HT-29 (cell line): ENCODE measurements around the gene PCDHB10. TPM values are rescaled to one million over a fixed set of nuclear protein-coding genes. Genes with fewer than 3 reads are reported as not detected.
"Not testable (repeated sequence)": the region's sequence is repeated elsewhere in the genome, so short reads cannot be mapped to it uniquely, and the experiment has no call there.

ENCODE experiments used
- DNase-seq: peaks from one replicate; pipeline ENCODE4 v3.0.0-alpha.2; 2015; ENCODE audit warnings: low spot score
- total RNA-seq: library from RNA; depleted of rRNA; stranded (reverse); fragments of >200 nt; shearing (Covaris generic); gene quantifications from 2 replicates; pipeline ENCODE4 v1.2.3, GENCODE V29; 2014

PCDHB10 gene
- total RNA-seq, 1 experiment from 2014 or later, result not detected

DNA sequence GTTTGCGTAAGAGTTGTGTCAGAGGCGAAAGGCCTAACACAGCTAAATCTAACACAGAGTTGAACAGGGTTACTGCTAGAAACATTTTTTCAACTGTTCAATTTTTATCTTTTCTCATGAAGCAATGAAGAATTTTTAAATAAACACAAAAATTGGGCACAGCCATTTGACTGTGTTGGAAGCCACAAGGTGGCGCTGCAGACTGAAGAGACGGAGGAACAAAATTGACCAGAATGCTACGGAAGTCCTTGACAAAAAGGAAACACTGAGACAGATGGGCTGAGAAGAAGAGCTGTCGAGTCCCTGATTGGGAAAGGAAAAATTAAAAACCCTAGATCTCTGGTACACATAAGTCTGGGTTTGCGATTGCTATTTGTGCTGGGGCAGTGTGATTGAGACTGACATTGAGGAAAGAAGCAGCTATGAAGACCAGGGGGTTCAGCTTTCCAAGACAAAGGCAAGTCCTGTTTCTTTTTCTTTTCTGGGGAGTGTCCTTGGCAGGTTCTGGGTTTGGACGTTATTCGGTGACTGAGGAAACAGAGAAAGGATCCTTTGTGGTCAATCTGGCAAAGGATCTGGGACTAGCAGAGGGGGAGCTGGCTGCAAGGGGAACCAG, 5.1 kb upstream of the PCDHB10 start, which contains the start of gene PCDHB9:
Gene PCDHB9, plus strand, starts transcription at position 265 of the 616 bp plus-strand sequence. Its CDS starts 158 bp downstream, at position 423.
- DNase-seq, result no peak

DNA sequence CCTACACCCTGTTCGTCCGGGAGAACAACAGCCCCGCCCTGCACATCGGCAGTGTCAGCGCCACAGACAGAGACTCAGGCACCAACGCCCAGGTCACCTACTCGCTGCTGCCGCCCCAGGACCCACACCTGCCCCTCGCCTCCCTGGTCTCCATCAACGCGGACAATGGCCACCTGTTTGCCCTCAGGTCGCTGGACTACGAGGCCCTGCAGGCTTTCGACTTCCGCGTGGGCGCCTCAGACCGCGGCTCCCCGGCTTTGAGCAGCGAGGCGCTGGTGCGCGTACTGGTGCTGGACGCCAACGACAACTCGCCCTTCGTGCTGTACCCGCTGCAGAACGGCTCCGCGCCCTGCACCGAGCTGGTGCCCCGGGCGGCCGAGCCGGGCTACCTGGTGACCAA, 3.5 kb upstream of the PCDHB10 start:
- DNase-seq, result not testable (repeated sequence)

DNA sequence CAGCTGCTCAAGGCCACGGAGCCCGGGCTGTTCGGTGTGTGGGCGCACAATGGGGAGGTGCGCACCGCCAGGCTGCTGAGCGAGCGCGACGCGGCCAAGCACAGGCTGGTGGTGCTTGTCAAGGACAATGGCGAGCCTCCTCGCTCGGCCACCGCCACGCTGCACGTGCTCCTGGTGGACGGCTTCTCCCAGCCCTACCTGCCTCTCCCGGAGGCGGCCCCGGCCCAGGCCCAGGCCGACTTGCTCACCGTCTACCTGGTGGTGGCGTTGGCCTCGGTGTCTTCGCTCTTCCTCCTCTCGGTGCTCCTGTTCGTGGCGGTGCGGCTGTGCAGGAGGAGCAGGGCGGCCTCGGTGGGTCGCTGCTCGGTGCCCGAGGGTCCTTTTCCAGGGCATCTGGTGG, 3.0 kb upstream of the PCDHB10 start:
- not testable (repeated sequence) for DNase-seq

DNA sequence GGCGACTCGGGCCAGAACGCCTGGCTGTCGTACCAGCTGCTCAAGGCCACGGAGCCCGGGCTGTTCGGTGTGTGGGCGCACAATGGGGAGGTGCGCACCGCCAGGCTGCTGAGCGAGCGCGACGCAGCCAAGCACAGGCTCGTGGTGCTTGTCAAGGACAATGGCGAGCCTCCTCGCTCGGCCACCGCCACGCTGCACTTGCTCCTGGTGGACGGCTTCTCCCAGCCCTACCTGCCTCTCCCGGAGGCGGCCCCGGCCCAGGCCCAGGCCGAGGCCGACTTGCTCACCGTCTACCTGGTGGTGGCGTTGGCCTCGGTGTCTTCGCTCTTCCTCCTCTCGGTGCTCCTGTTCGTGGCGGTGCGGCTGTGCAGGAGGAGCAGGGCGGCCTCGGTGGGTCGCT, 2.2 kb downstream of the PCDHB10 start:
- DNase-seq, result not testable (repeated sequence)

DNA sequence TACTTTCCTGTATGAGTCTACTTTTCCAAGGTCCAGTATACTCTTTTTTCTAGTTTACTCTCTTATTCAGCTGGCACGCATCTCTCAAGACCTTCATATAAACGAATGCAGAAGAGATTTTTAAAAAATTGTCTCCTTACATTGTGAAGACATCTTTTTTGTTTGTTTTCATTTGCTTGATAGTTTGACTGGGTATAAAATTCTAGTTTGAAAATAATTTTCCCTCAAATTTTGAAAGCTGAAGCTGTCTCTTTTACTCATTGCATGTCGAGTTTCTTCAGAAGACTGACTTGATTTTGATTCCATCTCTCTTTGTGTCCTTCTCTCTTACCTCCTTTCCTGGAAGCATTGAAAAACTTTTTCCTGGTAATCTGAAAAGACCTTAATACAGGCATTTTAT, 4.2 kb downstream of the PCDHB10 start:
- no peak for DNase-seq

DNA sequence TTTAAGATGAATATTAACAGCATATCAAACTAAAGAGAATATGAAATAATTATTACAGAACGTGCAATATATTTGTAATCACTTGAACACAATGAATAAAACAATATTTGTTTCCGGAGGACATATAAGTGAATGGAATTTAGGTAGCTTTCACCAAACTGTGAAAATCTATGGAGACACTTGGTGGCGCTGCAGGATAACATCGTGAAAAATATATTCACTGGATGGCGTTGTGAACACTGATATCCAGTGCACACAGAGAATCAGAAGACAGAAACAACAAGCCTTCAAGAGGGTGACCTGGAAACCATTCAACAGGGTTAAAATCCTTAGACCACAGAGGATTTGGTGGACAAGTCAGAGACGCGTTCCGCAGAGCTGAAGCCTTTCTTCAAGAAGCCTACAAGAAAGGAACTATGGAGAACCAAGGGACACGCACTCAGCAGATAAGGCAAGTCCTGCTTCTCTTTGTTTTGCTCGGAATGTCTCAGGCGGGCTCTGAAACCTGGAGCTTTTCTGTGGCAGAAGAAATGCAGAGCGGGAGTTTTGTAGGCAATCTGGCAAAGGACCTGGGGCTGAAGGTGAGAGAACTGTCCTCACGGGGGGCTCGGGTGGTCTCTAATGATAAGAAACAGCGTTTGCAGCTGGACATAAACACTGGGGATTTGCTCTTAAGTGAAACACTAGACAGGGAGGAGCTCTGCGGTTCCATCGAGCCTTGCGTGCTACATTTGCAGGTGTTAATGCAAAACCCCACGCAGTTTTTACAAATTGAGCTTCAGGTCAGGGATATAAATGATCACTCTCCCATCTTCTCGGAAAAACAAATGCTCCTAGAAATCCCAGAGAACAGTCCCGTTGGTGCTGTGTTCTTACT, 7.4 kb downstream of the PCDHB10 start, which contains the start of gene PCDHB11:
Gene PCDHB11, plus strand, starts transcription at position 269 of the 877 bp plus-strand sequence. Its CDS starts 148 bp downstream, at position 417.
- DNase-seq, result no peak

DNA sequence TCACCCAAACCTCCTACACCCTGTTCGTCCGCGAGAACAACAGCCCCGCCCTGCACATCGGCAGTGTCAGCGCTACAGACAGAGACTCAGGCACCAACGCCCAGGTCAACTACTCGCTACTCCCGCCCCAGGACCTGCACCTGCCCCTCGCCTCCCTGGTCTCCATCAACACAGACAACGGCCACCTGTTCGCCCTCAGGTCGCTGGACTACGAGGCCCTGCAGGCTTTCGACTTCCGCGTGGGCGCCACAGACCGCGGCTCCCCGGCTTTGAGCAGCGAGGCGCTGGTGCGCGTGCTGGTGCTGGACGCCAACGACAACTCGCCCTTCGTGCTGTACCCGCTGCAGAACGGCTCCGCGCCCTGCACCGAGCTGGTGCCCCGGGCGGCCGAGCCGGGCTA, 9.0 kb downstream of the PCDHB10 start:
- DNase-seq, result not testable (repeated sequence)

DNA sequence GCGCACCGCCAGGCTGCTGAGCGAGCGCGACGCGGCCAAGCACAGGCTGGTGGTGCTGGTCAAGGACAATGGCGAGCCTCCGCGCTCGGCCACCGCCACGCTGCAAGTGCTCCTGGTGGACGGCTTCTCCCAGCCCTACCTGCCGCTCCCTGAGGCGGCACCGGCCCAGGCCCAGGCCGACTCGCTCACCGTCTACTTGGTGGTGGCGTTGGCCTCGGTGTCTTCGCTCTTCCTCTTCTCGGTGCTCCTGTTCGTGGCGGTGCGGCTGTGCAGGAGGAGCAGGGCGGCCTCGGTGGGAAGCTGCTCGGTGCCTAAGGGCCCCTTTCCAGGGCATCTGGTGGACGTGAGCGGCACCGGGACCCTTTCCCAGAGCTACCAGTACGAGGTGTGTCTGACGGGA, 9.5 kb downstream of the PCDHB10 start:
- DNase-seq, result not testable (repeated sequence)

DNA sequence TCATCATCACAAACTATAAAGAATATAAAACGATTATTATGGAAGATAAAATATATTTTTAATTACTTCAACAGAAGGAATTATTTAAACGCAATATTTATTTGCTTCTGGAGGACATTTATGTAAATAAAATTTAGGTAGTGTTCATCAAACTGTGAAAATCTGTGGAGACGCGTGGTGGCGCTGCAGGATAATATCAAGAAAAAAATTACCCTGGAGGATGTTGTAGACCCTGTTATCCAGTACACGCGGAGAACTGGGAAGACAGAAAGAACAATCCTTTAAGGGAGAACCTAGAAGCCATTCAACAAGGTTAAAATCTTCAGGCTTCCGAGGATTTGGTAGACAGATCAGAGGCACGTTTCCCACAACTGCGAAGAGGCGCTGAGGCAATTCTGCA, 16.3 kb downstream of the PCDHB10 start, which contains the start of gene PCDHB12:
Gene PCDHB12, plus strand, starts transcription at position 242 of the 400 bp plus-strand sequence. CDS start 189 bp downstream, outside the sequence.
- no peak for DNase-seq

DNA sequence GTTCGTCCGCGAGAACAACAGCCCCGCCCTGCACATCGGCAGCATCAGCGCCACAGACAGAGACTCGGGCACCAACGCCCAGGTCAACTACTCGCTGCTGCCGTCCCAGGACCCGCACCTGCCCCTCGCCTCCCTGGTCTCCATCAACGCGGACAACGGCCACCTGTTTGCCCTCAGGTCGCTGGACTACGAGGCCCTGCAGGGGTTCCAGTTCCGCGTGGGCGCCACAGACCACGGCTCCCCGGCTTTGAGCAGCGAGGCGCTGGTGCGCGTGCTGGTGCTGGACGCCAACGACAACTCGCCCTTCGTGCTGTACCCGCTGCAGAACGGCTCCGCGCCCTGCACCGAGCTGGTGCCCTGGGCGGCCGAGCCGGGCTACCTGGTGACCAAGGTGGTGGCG, 18.1 kb downstream of the PCDHB10 start:
- DNase-seq, result not testable (repeated sequence)

DNA sequence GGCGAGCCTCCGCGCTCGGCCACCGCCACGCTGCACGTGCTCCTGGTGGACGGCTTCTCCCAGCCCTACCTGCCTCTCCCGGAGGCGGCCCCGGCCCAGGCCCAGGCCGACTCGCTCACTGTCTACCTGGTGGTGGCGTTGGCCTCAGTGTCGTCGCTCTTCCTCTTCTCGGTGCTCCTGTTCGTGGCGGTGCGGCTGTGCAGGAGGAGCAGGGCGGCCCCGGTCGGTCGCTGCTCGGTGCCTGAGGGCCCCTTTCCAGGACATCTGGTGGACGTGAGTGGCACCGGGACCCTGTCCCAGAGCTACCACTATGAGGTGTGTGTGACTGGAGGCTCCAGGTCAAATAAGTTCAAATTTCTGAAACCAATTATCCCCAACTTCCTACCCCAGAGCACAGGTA, 18.7 kb downstream of the PCDHB10 start:
- not testable (repeated sequence) for DNase-seq

DNA sequence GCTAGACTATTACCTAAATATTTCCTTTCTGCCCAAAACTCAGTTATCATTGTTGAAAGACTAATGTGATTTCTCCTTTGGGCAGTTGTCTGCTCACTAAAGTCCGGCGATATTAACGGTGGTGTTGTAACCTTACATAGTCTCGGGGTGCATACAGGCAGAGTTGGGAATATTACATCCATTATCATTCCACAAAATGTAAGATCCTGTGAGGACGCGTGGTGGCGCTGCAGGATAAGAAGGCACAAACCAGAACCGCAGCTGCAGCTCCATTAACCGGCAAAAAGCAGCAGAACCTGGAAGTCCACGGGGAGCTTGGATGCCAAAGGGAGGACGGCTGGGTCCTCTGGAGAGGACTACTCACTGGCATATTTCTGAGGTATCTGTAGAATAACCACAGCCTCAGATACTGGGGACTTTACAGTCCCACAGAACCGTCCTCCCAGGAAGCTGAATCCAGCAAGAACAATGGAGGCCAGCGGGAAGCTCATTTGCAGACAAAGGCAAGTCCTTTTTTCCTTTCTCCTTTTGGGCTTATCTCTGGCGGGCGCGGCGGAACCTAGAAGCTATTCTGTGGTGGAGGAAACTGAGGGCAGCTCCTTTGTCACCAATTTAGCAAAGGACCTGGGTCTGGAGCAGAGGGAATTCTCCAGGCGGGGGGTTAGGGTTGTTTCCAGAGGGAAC, 21.6 kb downstream of the PCDHB10 start, which contains the start of gene PCDHB13:
Gene PCDHB13, plus strand, starts transcription at position 264 of the 684 bp plus-strand sequence. Its CDS starts 205 bp downstream, at position 469.
- not testable (repeated sequence) for DNase-seq

DNA sequence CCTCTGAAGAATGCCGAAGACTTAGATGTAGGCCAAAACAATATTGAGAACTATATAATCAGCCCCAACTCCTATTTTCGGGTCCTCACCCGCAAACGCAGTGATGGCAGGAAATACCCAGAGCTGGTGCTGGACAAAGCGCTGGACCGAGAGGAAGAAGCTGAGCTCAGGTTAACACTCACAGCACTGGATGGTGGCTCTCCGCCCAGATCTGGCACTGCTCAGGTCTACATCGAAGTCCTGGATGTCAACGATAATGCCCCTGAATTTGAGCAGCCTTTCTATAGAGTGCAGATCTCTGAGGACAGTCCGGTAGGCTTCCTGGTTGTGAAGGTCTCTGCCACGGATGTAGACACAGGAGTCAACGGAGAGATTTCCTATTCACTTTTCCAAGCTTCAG, 22.4 kb downstream of the PCDHB10 start:
- DNase-seq, result not testable (repeated sequence)

DNA sequence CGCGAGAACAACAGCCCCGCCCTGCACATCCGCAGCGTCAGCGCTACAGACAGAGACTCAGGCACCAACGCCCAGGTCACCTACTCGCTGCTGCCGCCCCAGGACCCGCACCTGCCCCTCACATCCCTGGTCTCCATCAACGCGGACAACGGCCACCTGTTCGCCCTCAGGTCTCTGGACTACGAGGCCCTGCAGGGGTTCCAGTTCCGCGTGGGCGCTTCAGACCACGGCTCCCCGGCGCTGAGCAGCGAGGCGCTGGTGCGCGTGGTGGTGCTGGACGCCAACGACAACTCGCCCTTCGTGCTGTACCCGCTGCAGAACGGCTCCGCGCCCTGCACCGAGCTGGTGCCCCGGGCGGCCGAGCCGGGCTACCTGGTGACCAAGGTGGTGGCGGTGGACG, 23.4 kb downstream of the PCDHB10 start:
- not testable (repeated sequence) for DNase-seq

DNA sequence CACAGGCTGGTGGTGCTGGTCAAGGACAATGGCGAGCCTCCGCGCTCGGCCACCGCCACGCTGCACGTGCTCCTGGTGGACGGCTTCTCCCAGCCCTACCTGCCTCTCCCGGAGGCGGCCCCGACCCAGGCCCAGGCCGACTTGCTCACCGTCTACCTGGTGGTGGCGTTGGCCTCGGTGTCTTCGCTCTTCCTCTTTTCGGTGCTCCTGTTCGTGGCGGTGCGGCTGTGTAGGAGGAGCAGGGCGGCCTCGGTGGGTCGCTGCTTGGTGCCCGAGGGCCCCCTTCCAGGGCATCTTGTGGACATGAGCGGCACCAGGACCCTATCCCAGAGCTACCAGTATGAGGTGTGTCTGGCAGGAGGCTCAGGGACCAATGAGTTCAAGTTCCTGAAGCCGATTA, 23.9 kb downstream of the PCDHB10 start:
- not testable (repeated sequence) for DNase-seq

DNA sequence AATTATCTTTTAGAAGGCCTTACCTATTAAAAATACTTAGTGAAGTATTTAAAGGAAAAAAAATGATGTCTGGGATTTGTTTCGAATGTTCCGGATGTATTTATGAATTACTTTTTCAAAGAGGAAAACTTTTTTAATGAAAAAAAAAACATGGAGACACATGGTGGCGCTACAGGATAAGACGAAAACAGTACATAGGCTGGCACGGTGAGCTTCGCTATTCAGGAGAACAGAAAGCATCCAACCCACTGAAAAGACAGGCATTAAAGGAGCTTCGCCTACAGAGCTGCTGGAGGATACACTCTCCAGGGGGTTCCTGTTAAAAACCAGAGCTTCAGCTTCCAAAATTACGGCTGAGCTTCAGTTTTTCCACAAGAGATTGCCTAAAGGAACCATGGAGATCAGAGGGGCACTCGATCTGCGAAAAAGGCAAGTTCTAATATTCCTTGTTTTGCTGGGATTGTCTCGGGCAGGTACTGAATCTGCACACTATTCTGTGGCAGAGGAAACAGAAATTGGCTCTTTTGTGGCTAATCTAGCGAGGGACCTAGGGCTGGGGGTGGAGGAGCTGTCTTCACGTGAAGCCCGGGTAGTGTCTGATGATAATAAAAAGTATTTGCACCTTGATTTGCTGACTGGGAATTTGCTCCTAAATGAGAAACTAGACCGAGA, 31.1 kb downstream of the PCDHB10 start, which contains the start of gene PCDHB14:
Gene PCDHB14, plus strand, starts transcription at position 232 of the 672 bp plus-strand sequence. Its CDS starts 163 bp downstream, at position 395.
- DNase-seq, result peak; percentile 52

DNA sequence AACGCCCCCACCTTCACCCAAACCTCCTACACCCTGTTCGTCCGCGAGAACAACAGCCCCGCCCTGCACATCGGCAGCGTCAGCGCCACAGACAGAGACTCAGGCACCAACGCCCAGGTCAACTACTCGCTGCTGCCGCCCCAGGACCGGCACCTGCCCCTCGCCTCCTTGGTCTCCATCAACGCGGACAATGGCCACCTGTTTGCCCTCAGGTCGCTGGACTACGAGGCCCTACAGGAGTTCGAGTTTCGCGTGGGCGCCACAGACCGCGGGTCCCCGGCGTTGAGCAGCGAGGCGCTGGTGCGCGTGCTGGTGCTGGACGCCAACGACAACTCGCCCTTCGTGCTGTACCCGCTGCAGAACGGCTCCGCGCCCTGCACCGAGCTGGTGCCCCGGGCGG, 32.7 kb downstream of the PCDHB10 start:
- DNase-seq, result not testable (repeated sequence)

DNA sequence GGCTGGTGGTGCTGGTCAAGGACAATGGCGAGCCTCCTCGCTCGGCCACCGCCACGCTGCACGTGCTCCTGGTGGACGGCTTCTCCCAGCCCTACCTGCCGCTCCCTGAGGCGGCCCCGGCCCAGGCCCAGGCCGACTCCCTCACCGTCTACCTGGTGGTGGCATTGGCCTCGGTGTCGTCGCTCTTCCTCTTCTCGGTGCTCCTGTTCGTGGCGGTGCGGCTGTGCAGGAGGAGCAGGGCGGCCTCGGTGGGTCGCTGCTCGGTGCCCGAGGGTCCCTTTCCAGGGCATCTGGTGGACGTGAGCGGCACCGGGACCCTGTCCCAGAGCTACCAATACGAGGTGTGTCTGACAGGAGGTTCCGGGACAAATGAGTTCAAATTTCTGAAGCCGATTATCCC, 33.3 kb downstream of the PCDHB10 start:
- DNase-seq, result not testable (repeated sequence)

DNA sequence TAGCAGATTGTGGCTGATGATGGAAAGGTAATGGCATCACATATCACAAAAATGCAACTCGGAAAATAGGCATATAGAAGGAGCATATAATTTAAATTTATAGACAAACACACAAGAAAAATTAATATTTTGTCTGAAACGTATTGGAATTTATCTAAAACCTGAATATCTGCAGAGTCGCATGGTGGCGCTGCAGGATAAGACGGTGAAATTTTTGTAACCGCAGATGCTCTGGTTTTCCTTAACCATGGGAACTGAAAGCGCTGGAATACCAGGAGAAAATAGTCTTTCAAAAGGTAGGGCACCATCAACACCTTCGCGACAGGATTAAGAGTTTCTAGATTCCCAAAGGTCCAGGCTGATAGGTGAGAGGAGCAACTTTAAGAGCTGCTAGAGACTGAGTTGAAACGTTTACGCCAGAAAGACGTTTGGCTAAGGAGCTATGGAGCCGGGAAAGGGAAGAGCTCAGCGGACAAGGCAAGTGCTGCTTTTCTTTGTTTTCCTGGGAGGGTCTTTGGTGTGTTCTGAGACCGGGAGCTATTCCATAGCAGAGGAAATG, 42.0 kb downstream of the PCDHB10 start:
- no peak for DNase-seq

DNA sequence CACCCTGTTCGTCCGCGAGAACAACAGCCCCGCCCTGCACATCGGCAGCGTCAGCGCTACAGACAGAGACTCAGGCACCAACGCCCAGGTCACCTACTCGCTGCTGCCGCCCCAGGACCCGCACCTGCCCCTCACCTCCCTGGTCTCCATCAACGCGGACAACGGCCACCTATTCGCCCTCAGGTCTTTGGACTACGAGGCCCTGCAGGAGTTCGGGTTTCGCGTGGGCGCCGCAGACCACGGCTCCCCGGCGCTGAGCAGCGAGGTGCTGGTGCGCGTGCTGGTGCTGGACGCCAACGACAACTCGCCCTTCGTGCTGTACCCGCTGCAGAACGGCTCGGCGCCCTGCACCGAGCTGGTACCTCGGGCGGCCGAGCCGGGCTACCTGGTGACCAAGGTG, 43.8 kb downstream of the PCDHB10 start:
- DNase-seq, result not testable (repeated sequence)
